ENCODE results near the gene CHCHD10. TPM values are rescaled to one million over a fixed set of nuclear protein-coding genes. Genes with fewer than 3 reads are reported as not detected.

CHCHD10 gene
- 190 TPM for total RNA-seq
- 1,445 TPM for polyA plus RNA-seq (ENCODE audit: insufficient read depth, low read depth, low replicate concordance)
- long read RNA-seq, donor 1, transcript CHCHD10-202 (4 exons, 1,171 nt), result major isoform, 71 of 75 reads
- long read RNA-seq, donor 1, partial matches to known transcripts, result 0 of 75 reads
- long read RNA-seq, donor 1, other reads (novel, unspliced or antisense), result 0 of 75 reads
- long read RNA-seq, donor 2, transcript CHCHD10-205 (2 exons, 490 nt), result minor isoform, 5 of 285 reads
- long read RNA-seq, donor 2, transcript CHCHD10-202 (4 exons, 1,171 nt), result major isoform, 98 of 285 reads
- long read RNA-seq, donor 2, partial matches to known transcripts, result 138 of 285 reads
- long read RNA-seq, donor 2, other reads (novel, unspliced or antisense), result 42 of 285 reads
- long read RNA-seq, donor 3, transcript CHCHD10-202 (4 exons, 1,171 nt), result major isoform, 145 of 164 reads
- long read RNA-seq, donor 3, partial matches to known transcripts, result 8 of 164 reads
- long read RNA-seq, donor 3, other reads (novel, unspliced or antisense), result 6 of 164 reads
- long read RNA-seq, donor 4, transcript CHCHD10-202 (4 exons, 1,171 nt), result major isoform, 75 of 84 reads
- long read RNA-seq, donor 4, partial matches to known transcripts, result 6 of 84 reads
- long read RNA-seq, donor 4, other reads (novel, unspliced or antisense), result 0 of 84 reads
- long read RNA-seq, donor 5, transcript CHCHD10-202 (4 exons, 1,171 nt), result major isoform, 10 of 11 reads
- long read RNA-seq, donor 5, partial matches to known transcripts, result 0 of 11 reads
- long read RNA-seq, donor 5, other reads (novel, unspliced or antisense), result 0 of 11 reads
- long read RNA-seq, donor 6, transcript CHCHD10-205 (2 exons, 490 nt), result minor isoform, 6 of 86 reads
- long read RNA-seq, donor 6, transcript CHCHD10-202 (4 exons, 1,171 nt), result major isoform, 68 of 86 reads
- long read RNA-seq, donor 6, partial matches to known transcripts, result 10 of 86 reads
- long read RNA-seq, donor 6, other reads (novel, unspliced or antisense), result 0 of 86 reads
- long read RNA-seq, donor 7, transcript CHCHD10-202 (4 exons, 1,171 nt), result major isoform, 24 of 40 reads
- long read RNA-seq, donor 7, partial matches to known transcripts, result 10 of 40 reads
- long read RNA-seq, donor 7, other reads (novel, unspliced or antisense), result 5 of 40 reads
- long read RNA-seq, donor 8, transcript CHCHD10-202 (4 exons, 1,171 nt), result major isoform, 98 of 110 reads
- long read RNA-seq, donor 8, partial matches to known transcripts, result 6 of 110 reads
- long read RNA-seq, donor 8, other reads (novel, unspliced or antisense), result 0 of 110 reads
- long read RNA-seq, donor 9, transcript CHCHD10-202 (4 exons, 1,171 nt), result major isoform, 61 of 71 reads
- long read RNA-seq, donor 9, partial matches to known transcripts, result 7 of 71 reads
- long read RNA-seq, donor 9, other reads (novel, unspliced or antisense), result 0 of 71 reads
- long read RNA-seq, donor 10, transcript CHCHD10-202 (4 exons, 1,171 nt), result major isoform, 57 of 80 reads
- long read RNA-seq, donor 10, transcript CHCHD10-205 (2 exons, 490 nt), result minor isoform, 9 of 80 reads
- long read RNA-seq, donor 10, partial matches to known transcripts, result 13 of 80 reads
- long read RNA-seq, donor 10, other reads (novel, unspliced or antisense), result 0 of 80 reads

DNA sequence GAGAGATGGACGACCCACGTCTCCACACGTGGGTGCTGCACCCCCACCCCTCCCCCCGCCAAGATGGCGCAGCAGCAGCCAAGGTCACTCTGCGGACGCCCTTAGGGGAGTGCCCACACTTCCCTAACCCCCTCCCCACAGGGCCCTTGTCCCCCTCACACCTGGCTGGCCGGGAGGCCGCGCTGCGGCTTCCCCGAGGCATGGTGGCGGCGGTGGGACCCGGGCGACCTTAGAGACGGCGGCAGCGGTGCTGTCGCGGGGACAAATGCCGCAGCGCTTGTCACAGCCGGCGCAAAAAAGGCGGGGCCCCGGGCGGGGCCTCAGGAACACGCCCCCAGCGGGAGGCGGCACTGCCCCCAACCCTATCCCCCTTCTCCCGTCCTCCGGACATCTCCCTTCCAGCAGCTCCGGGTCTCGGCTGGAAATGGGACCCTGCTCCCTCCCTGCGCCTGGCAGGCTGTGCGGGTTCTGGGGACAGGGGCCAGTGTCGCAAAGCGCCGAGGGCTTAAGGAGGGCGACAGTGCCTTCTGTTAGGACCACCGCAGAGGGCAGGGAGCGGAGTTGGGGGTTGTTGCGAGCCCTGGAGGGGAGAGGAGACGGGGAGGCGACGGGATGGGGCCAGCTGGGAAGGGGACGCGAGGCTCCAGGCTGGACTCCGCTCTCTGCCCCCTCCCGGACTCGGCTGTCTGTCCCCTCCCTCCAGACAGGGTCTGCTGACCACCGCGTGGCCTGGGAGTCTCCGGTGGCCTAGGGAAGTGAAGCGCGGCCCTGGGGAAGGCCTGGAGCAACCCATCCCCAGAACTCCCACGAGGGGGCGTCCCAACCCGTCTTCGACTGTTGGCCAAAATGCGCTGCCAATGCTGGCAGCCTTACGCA lies at the start of gene CHCHD10:
Gene CHCHD10, minus strand, starts transcription at position 300 of the 876 bp plus-strand sequence. Its CDS starts 98 bp downstream, at position 202.
- FAIRE-seq (no peak), DNase-seq (peak; percentile 92 to 95 (median 94))
- Histone ChIP-seq H3K4me1 (ENCODE audit: control insufficient read depth in 2 of 3, insufficient read depth in 2 of 3, low read depth in 1 of 3, low read length in 3 of 3) (peaks cover 0 to 37% (median 5%) of the 10 kb centered on the region in 3 donors), H3K9ac (ENCODE audit: low read length in 3 of 3) (peak within 1 kb of the TSS; percentile 53 to 95 (median 87)), H3K27me3 (ENCODE audit: control insufficient read depth, insufficient read depth, low read length) (no peaks in the 10 kb centered on the region), H3K36me3 (ENCODE audit: control insufficient read depth in 2 of 3, insufficient read depth in 3 of 3, low read length in 3 of 3) (peaks cover 0 to 14% (median 0%) of the 10 kb centered on the region in 3 donors), H3K4me3 (ENCODE audit: low read length in 3 of 3) (peak within 1 kb of the TSS; percentile 50 to 85 (median 70)), H3K27ac (ENCODE audit: low read depth in 2 of 2, low read length in 2 of 2) (peak within 1 kb of the TSS; percentile 88), H3K9me3 (ENCODE audit: control insufficient read depth in 2 of 3, insufficient read depth in 1 of 3, low read length in 3 of 3) (no peaks in the 10 kb centered on the region)
- TF ChIP-seq, protein P1, sequence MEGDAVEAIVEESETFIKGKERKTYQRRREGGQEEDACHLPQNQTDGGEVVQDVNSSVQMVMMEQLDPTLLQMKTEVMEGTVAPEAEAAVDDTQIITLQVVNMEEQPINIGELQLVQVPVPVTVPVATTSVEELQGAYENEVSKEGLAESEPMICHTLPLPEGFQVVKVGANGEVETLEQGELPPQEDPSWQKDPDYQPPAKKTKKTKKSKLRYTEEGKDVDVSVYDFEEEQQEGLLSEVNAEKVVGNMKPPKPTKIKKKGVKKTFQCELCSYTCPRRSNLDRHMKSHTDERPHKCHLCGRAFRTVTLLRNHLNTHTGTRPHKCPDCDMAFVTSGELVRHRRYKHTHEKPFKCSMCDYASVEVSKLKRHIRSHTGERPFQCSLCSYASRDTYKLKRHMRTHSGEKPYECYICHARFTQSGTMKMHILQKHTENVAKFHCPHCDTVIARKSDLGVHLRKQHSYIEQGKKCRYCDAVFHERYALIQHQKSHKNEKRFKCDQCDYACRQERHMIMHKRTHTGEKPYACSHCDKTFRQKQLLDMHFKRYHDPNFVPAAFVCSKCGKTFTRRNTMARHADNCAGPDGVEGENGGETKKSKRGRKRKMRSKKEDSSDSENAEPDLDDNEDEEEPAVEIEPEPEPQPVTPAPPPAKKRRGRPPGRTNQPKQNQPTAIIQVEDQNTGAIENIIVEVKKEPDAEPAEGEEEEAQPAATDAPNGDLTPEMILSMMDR (IDR thresholded peaks at IDR 0.05; ENCODE audit: borderline replicate concordance, extremely low read depth, insufficient read depth), result peak; percentile 68
- intact Hi-C loops (cut with DNase I), result no loop called here

DNA sequence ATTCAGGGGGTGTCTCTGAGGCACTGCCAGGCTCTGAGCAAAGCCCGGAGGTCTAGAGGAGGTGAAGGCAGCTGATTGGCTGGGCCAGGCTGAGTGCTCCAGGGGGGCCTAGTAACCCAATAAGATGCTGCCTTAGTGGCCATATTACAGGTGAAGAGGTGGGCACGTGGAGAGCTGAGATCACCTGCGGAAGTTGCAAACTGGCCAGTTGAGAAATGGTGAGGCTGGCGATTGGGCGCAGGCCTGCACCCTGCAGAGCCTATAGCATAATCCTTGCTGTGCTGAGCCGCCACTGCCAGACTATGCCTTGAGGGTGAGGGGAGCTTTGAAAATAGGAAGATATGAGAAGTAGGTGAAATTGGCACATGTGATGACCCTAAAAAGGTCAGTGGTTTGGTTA lies 49.4 kb upstream of the CHCHD10 start:
- Histone ChIP-seq H3K27ac (ENCODE audit: low read depth in 2 of 2, low read length in 2 of 2) (no peak overlapping the region), H3K9ac (ENCODE audit: low read length in 3 of 3) (no peak overlapping the region), H3K9me3 (ENCODE audit: control insufficient read depth in 2 of 3, insufficient read depth in 1 of 3, low read length in 3 of 3) (no peaks in the 10 kb centered on the region), H3K4me1 (ENCODE audit: control insufficient read depth in 2 of 3, insufficient read depth in 2 of 3, low read depth in 1 of 3, low read length in 3 of 3) (no peaks in the 10 kb centered on the region), H3K4me3 (ENCODE audit: low read length in 3 of 3) (no peak overlapping the region), H3K36me3 (ENCODE audit: control insufficient read depth in 2 of 3, insufficient read depth in 3 of 3, low read length in 3 of 3) (peaks cover 4 to 33% (median 11%) of the 10 kb centered on the region in 3 donors), H3K27me3 (ENCODE audit: control insufficient read depth, insufficient read depth, low read length) (no peaks in the 10 kb centered on the region)
- TF ChIP-seq, protein P1 (IDR thresholded peaks at IDR 0.05; ENCODE audit: borderline replicate concordance, extremely low read depth, insufficient read depth), result no peak
- FAIRE-seq (no peak), DNase-seq (peak in 1 of 5 donors; percentile 31)
- intact Hi-C loops (cut with DNase I), result no loop called here
